Panc1 (cell line): Measurements from ENCODE around the gene COG8. TPM values are rescaled to one million over a fixed set of nuclear protein-coding genes. Genes with fewer than 3 reads are reported as not detected.

ENCODE experiments used
- ATAC-seq: fragments of 200-7000 bp; cut with Tn5 transposase; 2 replicates; pipeline ENCODE4 v1.9.1; 2020; ENCODE audit warnings: mild to moderate bottlenecking, moderate library complexity
- BruUV-seq: library from RNA; stranded (reverse); fragments of 400-500 nt; replicated peaks from 2 replicates; lab custom pipeline; 2021; lab: Mats Ljungman, UMichigan
- CTCF ChIA-PET: fragments of 300-600 bp; sonication (Branson Sonifier 250); formaldehyde crosslinking; loops from one replicate; lab custom pipeline; 2022; ENCODE audit warnings: antibody characterized with exemption; lab: Charles Lee
- POLR2A ChIA-PET: fragments of 300-600 bp; sonication (Branson Sonifier 250); formaldehyde crosslinking; loops from one replicate; lab custom pipeline; 2022; ENCODE audit warnings: antibody characterized with exemption; lab: Charles Lee
- DNase-seq: peaks from one replicate; pipeline ENCODE4 v3.0.0-alpha.2; 2010; ENCODE audit warnings: low read depth, low spot score
- H3K27ac ChIP-seq: 2 replicates; pipeline ENCODE4 v1.5.1; 2011; ENCODE audit warnings: mild to moderate bottlenecking, low read length, inconsistent platforms
- H3K27me3 ChIP-seq: fragments of 200-500 bp; sonication (Bioruptor generic); 2 replicates; pipeline ENCODE4 v1.6.0; 2014; ENCODE audit warnings: low read length, inconsistent platforms; ENCODE audit not compliant: control insufficient read depth, insufficient read depth
- H3K36me3 ChIP-seq: fragments of 200-500 bp; sonication (Bioruptor generic); 2 replicates; pipeline ENCODE4 v1.5.1; 2014; ENCODE audit warnings: inconsistent platforms, mild to moderate bottlenecking, low read length, moderate library complexity; ENCODE audit not compliant: control insufficient read depth, insufficient read depth
- H3K4me1 ChIP-seq: 2 replicates; pipeline ENCODE4 v1.5.1; 2011; ENCODE audit warnings: inconsistent platforms, mild to moderate bottlenecking, low read length, moderate library complexity; ENCODE audit not compliant: control insufficient read depth, insufficient read depth
- H3K4me3 ChIP-seq, 2 experiments: 2 replicates each; pipeline ENCODE4 v1.5.1; 2011 to 2012; ENCODE audit warnings: low read depth in 2 of 2, low read length in 2 of 2, mild to moderate bottlenecking in 2 of 2, inconsistent platforms in 1 of 2, moderate library complexity in 1 of 2
- H3K9me3 ChIP-seq: fragments of 200-500 bp; sonication (Bioruptor generic); 2 replicates; pipeline ENCODE4 v1.5.1; 2014; ENCODE audit warnings: low read depth, mild to moderate bottlenecking, inconsistent platforms, low read length, moderate library complexity; ENCODE audit not compliant: control insufficient read depth, insufficient read depth
- POLR2AphosphoS5 ChIP-seq: IDR thresholded peaks from 2 replicates; pipeline ENCODE4 v1.6.1; 2012; ENCODE audit warnings: mild to moderate bottlenecking, low read depth, low read length, moderate library complexity
- SIN3A ChIP-seq: IDR thresholded peaks from 2 replicates; pipeline ENCODE4 v1.6.1; 2012; ENCODE audit warnings: low read depth, mild to moderate bottlenecking, low read length, moderate library complexity, borderline replicate concordance; ENCODE audit not compliant: insufficient read depth
- TCF7L2 ChIP-seq: IDR thresholded peaks from 2 replicates; pipeline ENCODE4 v1.6.1; 2011; ENCODE audit warnings: mild to moderate bottlenecking, low read depth, low read length, inconsistent platforms
- in situ Hi-C: cut with HindIII; loops from 2 replicates; pipeline ENCODE4 v1.10.0; 2016; ENCODE audit warnings: low sequenced_read_pairs, low pct_unique_long_range_greater_than_20kb
- intact Hi-C: fragments of 100-400 bp; cut with micrococcal nuclease; formaldehyde crosslinking; loops from one replicate; pipeline ENCODE4 v1.10.0; 2022; ENCODE audit not compliant: unreplicated experiment
- total RNA-seq: library from RNA; stranded (reverse); gene quantifications from one replicate; pipeline ENCODE4 v1.2.1, GENCODE V29; 2021; ENCODE audit not compliant: unreplicated experiment
- TF ChIP-seq, protein P1 (sequence below): fragments of 450-650 bp; IDR thresholded peaks from 2 replicates; pipeline ENCODE4 v1.5.1; 2017; ENCODE audit warnings: mild to moderate bottlenecking
- TF ChIP-seq, protein P2 (sequence below), 2 experiments: IDR thresholded peaks; 2 replicates each; pipeline ENCODE4 v1.6.1; 2011 to 2012; ENCODE audit warnings: low read depth in 2 of 2, control low read depth in 1 of 2, low read length in 1 of 2, mild to moderate bottlenecking in 1 of 2, moderate library complexity in 1 of 2; ENCODE audit not compliant: insufficient read depth in 1 of 2

The COG8 gene
- total RNA-seq, 1 experiment from 2014 or later, result 30.5 TPM

DNA sequence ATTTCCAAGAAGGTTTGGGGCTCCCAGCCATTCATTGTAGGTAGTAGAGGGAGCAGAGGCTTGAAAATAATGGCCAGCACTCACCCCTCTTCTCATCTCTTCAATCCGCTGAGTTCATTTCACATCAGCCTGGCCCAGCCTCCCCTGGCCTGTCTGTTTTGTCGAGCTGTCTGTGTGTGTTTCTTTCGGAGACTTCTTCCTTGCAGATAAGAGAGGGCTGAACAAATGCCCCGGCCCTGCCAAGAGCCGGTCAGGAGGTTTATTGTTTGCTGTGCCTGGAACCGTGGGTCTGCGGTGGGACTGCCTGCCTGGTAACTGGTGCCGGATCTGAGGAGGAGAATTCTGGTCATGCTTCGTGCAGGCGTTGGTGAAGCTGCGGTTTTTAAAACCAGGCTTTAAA lies 24.8 kb downstream of the COG8 start:
- DNase-seq, result no peak
- no peaks in the 10 kb centered on the region for H3K9me3 ChIP-seq
- BruUV-seq, result no TSS peak
- in situ Hi-C loops (no loop called here), intact Hi-C loops (no loop called here)
- TF ChIP-seq POLR2AphosphoS5, result no peak
- TF ChIP-seq, protein P1, sequence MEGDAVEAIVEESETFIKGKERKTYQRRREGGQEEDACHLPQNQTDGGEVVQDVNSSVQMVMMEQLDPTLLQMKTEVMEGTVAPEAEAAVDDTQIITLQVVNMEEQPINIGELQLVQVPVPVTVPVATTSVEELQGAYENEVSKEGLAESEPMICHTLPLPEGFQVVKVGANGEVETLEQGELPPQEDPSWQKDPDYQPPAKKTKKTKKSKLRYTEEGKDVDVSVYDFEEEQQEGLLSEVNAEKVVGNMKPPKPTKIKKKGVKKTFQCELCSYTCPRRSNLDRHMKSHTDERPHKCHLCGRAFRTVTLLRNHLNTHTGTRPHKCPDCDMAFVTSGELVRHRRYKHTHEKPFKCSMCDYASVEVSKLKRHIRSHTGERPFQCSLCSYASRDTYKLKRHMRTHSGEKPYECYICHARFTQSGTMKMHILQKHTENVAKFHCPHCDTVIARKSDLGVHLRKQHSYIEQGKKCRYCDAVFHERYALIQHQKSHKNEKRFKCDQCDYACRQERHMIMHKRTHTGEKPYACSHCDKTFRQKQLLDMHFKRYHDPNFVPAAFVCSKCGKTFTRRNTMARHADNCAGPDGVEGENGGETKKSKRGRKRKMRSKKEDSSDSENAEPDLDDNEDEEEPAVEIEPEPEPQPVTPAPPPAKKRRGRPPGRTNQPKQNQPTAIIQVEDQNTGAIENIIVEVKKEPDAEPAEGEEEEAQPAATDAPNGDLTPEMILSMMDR, result no peak
- TF ChIP-seq TCF7L2, result no peak
- TF ChIP-seq, protein P2, sequence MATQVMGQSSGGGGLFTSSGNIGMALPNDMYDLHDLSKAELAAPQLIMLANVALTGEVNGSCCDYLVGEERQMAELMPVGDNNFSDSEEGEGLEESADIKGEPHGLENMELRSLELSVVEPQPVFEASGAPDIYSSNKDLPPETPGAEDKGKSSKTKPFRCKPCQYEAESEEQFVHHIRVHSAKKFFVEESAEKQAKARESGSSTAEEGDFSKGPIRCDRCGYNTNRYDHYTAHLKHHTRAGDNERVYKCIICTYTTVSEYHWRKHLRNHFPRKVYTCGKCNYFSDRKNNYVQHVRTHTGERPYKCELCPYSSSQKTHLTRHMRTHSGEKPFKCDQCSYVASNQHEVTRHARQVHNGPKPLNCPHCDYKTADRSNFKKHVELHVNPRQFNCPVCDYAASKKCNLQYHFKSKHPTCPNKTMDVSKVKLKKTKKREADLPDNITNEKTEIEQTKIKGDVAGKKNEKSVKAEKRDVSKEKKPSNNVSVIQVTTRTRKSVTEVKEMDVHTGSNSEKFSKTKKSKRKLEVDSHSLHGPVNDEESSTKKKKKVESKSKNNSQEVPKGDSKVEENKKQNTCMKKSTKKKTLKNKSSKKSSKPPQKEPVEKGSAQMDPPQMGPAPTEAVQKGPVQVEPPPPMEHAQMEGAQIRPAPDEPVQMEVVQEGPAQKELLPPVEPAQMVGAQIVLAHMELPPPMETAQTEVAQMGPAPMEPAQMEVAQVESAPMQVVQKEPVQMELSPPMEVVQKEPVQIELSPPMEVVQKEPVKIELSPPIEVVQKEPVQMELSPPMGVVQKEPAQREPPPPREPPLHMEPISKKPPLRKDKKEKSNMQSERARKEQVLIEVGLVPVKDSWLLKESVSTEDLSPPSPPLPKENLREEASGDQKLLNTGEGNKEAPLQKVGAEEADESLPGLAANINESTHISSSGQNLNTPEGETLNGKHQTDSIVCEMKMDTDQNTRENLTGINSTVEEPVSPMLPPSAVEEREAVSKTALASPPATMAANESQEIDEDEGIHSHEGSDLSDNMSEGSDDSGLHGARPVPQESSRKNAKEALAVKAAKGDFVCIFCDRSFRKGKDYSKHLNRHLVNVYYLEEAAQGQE (IDR thresholded peaks at IDR 0.05; ENCODE audit: insufficient read depth in 1 of 2, low read depth in 2 of 2, low read length in 1 of 2), result no peak
- no peak for TF ChIP-seq SIN3A
- POLR2A ChIA-PET, result no interaction called here
- no peaks in the 10 kb centered on the region for H3K4me1 ChIP-seq
- CTCF ChIA-PET, result no interaction called here
- no peak overlapping the region for H3K4me3 ChIP-seq
- no peaks in the 10 kb centered on the region for H3K27me3 ChIP-seq
- no peak overlapping the region for H3K27ac ChIP-seq
- H3K36me3 ChIP-seq, result peaks cover 4% of the 10 kb centered on the region; the same call in 1 of the 2 replicates
- ATAC-seq, result no peak

DNA sequence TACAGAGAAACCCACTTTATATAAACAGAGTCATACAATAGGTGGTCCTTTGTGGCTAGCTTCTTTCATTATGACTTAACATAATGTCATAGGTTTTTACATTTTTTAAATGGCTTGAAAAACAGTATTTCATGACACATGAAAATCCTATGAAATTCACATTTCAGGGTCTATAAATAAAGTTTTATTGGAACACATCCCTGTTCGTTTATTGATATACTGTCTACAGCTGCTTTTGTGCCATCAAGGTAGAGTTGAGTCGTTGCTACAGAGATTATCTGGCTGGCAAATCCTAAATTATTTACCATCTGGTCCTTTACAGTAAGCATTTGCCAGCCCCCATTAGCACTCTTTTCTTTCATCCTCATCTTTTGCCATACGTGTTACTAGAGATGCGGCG lies 25.9 kb downstream of the COG8 start:
- CTCF ChIA-PET, result no interaction called here
- H3K36me3 ChIP-seq, result peaks cover 4% of the 10 kb centered on the region; the same call in 1 of the 2 replicates
- no peaks in the 10 kb centered on the region for H3K9me3 ChIP-seq
- no TSS peak for BruUV-seq
- in situ Hi-C loops, result no loop called here
- TF ChIP-seq, protein P1, result no peak
- no peak for TF ChIP-seq SIN3A
- TF ChIP-seq, protein P2 (IDR thresholded peaks at IDR 0.05; ENCODE audit: insufficient read depth in 1 of 2, low read depth in 2 of 2, low read length in 1 of 2), result no peak
- no peak for TF ChIP-seq TCF7L2
- no peak for TF ChIP-seq POLR2AphosphoS5
- intact Hi-C loops, result no loop called here
- H3K27ac ChIP-seq, result no peak overlapping the region
- POLR2A ChIA-PET, result no interaction called here
- no peaks in the 10 kb centered on the region for H3K27me3 ChIP-seq
- H3K4me3 ChIP-seq, result no peak overlapping the region
- DNase-seq, result no peak
- no peaks in the 10 kb centered on the region for H3K4me1 ChIP-seq
- ATAC-seq, result no peak
